Endodermal cell (in vitro differentiated cells): ENCODE measurements around the gene TTLL5. TPM values are rescaled to one million over a fixed set of nuclear protein-coding genes. Genes with fewer than 3 reads are reported as not detected.

ENCODE experiments used
- DNase-seq: peaks from one replicate; pipeline ENCODE4 v3.0.0-alpha.2; 2017
- H3K27ac ChIP-seq: 2 replicates; pipeline ENCODE4 v1.5.1; 2013; ENCODE audit warnings: mild to moderate bottlenecking, low read depth, low read length, moderate library complexity
- H3K27me3 ChIP-seq: 2 replicates; pipeline ENCODE4 v1.6.1; 2013; ENCODE audit warnings: mild to moderate bottlenecking, low read length, moderate library complexity; ENCODE audit not compliant: insufficient read depth, control insufficient read depth, poor library complexity, severe bottlenecking
- H3K36me3 ChIP-seq: 2 replicates; pipeline ENCODE4 v1.7.0; 2013; ENCODE audit warnings: mild to moderate bottlenecking, low read length, moderate library complexity; ENCODE audit not compliant: control insufficient read depth, insufficient read depth
- H3K4me1 ChIP-seq: one replicate; pipeline ENCODE4 v1.7.0; 2013; ENCODE audit warnings: low read length; ENCODE audit not compliant: control insufficient read depth, insufficient read depth
- H3K4me3 ChIP-seq: 2 replicates; pipeline ENCODE4 v1.5.1; 2013; ENCODE audit warnings: mild to moderate bottlenecking, low read length, moderate library complexity
- H3K9ac ChIP-seq: 2 replicates; pipeline ENCODE4 v1.6.1; 2013; ENCODE audit warnings: mild to moderate bottlenecking, low read length, moderate library complexity; ENCODE audit not compliant: poor library complexity, severe bottlenecking; ENCODE audit errors: extremely low read depth
- H3K9me3 ChIP-seq: 2 replicates; pipeline ENCODE4 v1.6.1; 2013; ENCODE audit warnings: mild to moderate bottlenecking, low read length, moderate library complexity; ENCODE audit not compliant: control insufficient read depth
- H3K27ac Mint-ChIP-seq: 2 replicates; pipeline ENCODE4 v1.8.0; 2020; ENCODE audit warnings: mixed read lengths
- H3K27me3 Mint-ChIP-seq: 2 replicates; pipeline ENCODE4 v1.8.0; 2021; ENCODE audit warnings: mild to moderate bottlenecking, mixed read lengths; ENCODE audit not compliant: insufficient read depth
- H3K36me3 Mint-ChIP-seq: 2 replicates; pipeline ENCODE4 v1.8.0; 2020; ENCODE audit warnings: low read depth, mixed read lengths
- H3K4me1 Mint-ChIP-seq: 2 replicates; pipeline ENCODE4 v1.8.0; 2020; ENCODE audit warnings: mixed read lengths
- H3K4me3 Mint-ChIP-seq: 2 replicates; pipeline ENCODE4 v1.8.0; 2020; ENCODE audit warnings: mild to moderate bottlenecking, moderate library complexity, mixed read lengths
- H3K9me3 Mint-ChIP-seq: 2 replicates; pipeline ENCODE4 v1.8.0; 2020; ENCODE audit warnings: mild to moderate bottlenecking, mixed read lengths
- CTCF ChIP-seq: fragments of 200-600 bp; sonication (generic); conservative IDR thresholded peaks from 2 replicates; pipeline ENCODE4 v1.5.0; 2021; ENCODE audit warnings: antibody characterized with exemption, mild to moderate bottlenecking
- whole genome bisulfite sequencing, 2 experiments: methylation state at CpG; one replicate each; pipeline versions ENCODE4 v1.1.5 to v1.1.7; 2013; ENCODE audit warnings: missing lambda C conversion rate in 2 of 2, mixed read lengths in 1 of 2; ENCODE audit not compliant: insufficient coverage in 1 of 2, insufficient read length in 1 of 2; 5-methylcytosine and 5-hydroxymethylcytosine counted together
- total RNA-seq, 2 donors: library from RNA; stranded (reverse); fragmentation: NEBNext Ultra II Directional in 1 of 2; extraction: Animal tissue kit (Norgen Biotek cat#: 25700) in 1 of 2; gene quantifications; 2 replicates in 1 of 2; 3 replicates in 1 of 2; pipeline ENCODE4 v1.2.1, GENCODE V29; 2021

Gene TTLL5
- total RNA-seq, 2 donors from 2014 or later = 50.5 to 54.2 TPM

GRCh38 chr14:75807667-75808360 lies 146.8 kb downstream of the TTLL5 start:
- H3K27ac Mint-ChIP-seq = no peak overlapping the region
- H3K9me3 Mint-ChIP-seq = no peaks in the 10 kb centered on the region
- Histone ChIP-seq H3K27me3 (no peaks in the 10 kb centered on the region), H3K9me3 (no peaks in the 10 kb centered on the region), H3K4me3 (no peak overlapping the region), H3K4me1 (no peaks in the 10 kb centered on the region), H3K27ac (no peak overlapping the region), H3K36me3 (peaks cover 27% of the 10 kb centered on the region), H3K9ac (no peak overlapping the region)
- DNase-seq = no peak
- H3K4me1 Mint-ChIP-seq = peaks cover 11% of the 10 kb centered on the region
- WGBS, 2 experiments = 93 to 98% methylated on average over 4 to 5 of the region's 6 CpGs
- H3K27me3 Mint-ChIP-seq = no peaks in the 10 kb centered on the region
- no peak for TF ChIP-seq CTCF
- peaks cover 19% of the 10 kb centered on the region for H3K36me3 Mint-ChIP-seq
- H3K4me3 Mint-ChIP-seq = no peak overlapping the region

GRCh38 chr14:75811136-75811829 lies 150.2 kb downstream of the TTLL5 start:
- Histone ChIP-seq H3K9me3 (no peaks in the 10 kb centered on the region), H3K4me1 (no peaks in the 10 kb centered on the region), H3K9ac (no peak overlapping the region), H3K36me3 (peaks cover 30% of the 10 kb centered on the region), H3K27me3 (no peaks in the 10 kb centered on the region), H3K27ac (no peak overlapping the region), H3K4me3 (no peak overlapping the region)
- peak overlapping the region; percentile 32 for H3K27ac Mint-ChIP-seq
- H3K4me1 Mint-ChIP-seq = peaks cover 11% of the 10 kb centered on the region
- DNase-seq = no peak
- H3K36me3 Mint-ChIP-seq = peaks cover 29% of the 10 kb centered on the region
- H3K4me3 Mint-ChIP-seq = no peak overlapping the region
- WGBS, 2 experiments = 88 to 91% methylated on average over 6 to 7 of the region's 7 CpGs
- no peak for TF ChIP-seq CTCF
- H3K27me3 Mint-ChIP-seq = no peaks in the 10 kb centered on the region
- H3K9me3 Mint-ChIP-seq = no peaks in the 10 kb centered on the region

- Mint-ChIP-seq H3K27ac (no peak overlapping the region), H3K27me3 (no peaks in the 10 kb centered on the region), H3K9me3 (no peaks in the 10 kb centered on the region), H3K4me1 (peaks cover 11% of the 10 kb centered on the region), H3K4me3 (no peak overlapping the region), H3K36me3 (peaks cover 28% of the 10 kb centered on the region)
- H3K36me3 ChIP-seq = peaks cover 24% of the 10 kb centered on the region
- no peaks in the 10 kb centered on the region for H3K27me3 ChIP-seq
- no peak for TF ChIP-seq CTCF
- 90 to 98% methylated on average over 5 to 7 of the region's 7 CpGs for WGBS, 2 experiments
- H3K27ac ChIP-seq = no peak overlapping the region
- no peak overlapping the region for H3K4me3 ChIP-seq
- H3K9me3 ChIP-seq = no peaks in the 10 kb centered on the region
- DNase-seq = no peak
- no peak overlapping the region for H3K9ac ChIP-seq
- no peaks in the 10 kb centered on the region for H3K4me1 ChIP-seq
These were observed 150.9 kb downstream of the TTLL5 start for GRCh38 chr14:75811872-75812499.
